Myocyte (in vitro differentiated cells): ENCODE data around the gene ARMC2. TPM values are rescaled to one million over a fixed set of nuclear protein-coding genes. Genes with fewer than 3 reads are reported as not detected.
"Not testable (repeated sequence)": the region's sequence is repeated elsewhere in the genome, so short reads cannot be mapped to it uniquely, and the experiment has no call there.

Experiments
- DNase-seq: peaks from one replicate; pipeline ENCODE4 v3.0.0-alpha.2; 2012; ENCODE audit warnings: low read depth
- total RNA-seq: library from RNA; depleted of rRNA; stranded (reverse); fragments of >200 nt; gene quantifications from 2 replicates; pipeline ENCODE4 v1.2.3, GENCODE V29; 2014

The ARMC2 gene
- total RNA-seq, 1 donor from 2014 or later = 2.3 TPM

- DNase-seq = no peak
Measured at GRCh38 chr6:108914235-108915022, 66.2 kb downstream of the ARMC2 start.

GRCh38 chr6:108915258-108915657, 67.0 kb downstream of the ARMC2 start:
- DNase-seq = no peak

GRCh38 chr6:108916026-108916686, 67.9 kb downstream of the ARMC2 start:
- no peak for DNase-seq

GRCh38 chr6:108920751-108921150, 72.5 kb downstream of the ARMC2 start:
- DNase-seq = no peak

- peak; percentile 94 for DNase-seq
Measured at GRCh38 chr6:108921547-108922361, 73.5 kb downstream of the ARMC2 start.

- DNase-seq = no peak
Measured at GRCh38 chr6:108922499-108922898, 74.3 kb downstream of the ARMC2 start.

GRCh38 chr6:108927927-108928326, 79.7 kb downstream of the ARMC2 start:
- no peak for DNase-seq

- DNase-seq = no peak
Measured at GRCh38 chr6:108928650-108929049, 80.4 kb downstream of the ARMC2 start.

- not testable (repeated sequence) for DNase-seq
Measured at GRCh38 chr6:108931090-108931489, 82.9 kb downstream of the ARMC2 start.

GRCh38 chr6:108937170-108937569, 88.9 kb downstream of the ARMC2 start:
- no peak for DNase-seq

GRCh38 chr6:108940741-108941140, 92.5 kb downstream of the ARMC2 start:
- DNase-seq = no peak

- DNase-seq = no peak
Measured at GRCh38 chr6:108941281-108941680, 93.1 kb downstream of the ARMC2 start.

GRCh38 chr6:108941859-108942258, 93.6 kb downstream of the ARMC2 start:
- no peak for DNase-seq

GRCh38 chr6:108942556-108943492, 94.6 kb downstream of the ARMC2 start:
- no peak for DNase-seq

GRCh38 chr6:108944071-108944470, 95.8 kb downstream of the ARMC2 start:
- peak; percentile 93 for DNase-seq

GRCh38 chr6:108944707-108945680, 96.8 kb downstream of the ARMC2 start:
- peak; percentile 82 for DNase-seq

- peak; percentile 77 for DNase-seq
Measured at GRCh38 chr6:108945681-108946159, 97.5 kb downstream of the ARMC2 start.

- peak; percentile 90 for DNase-seq
Measured at GRCh38 chr6:108946695-108947094, 98.5 kb downstream of the ARMC2 start.

- peak; percentile 79 for DNase-seq
Measured at GRCh38 chr6:108947114-108947854, 99.1 kb downstream of the ARMC2 start.
